Activated CD4-positive, CD25-positive, alpha-beta regulatory T cell treated with anti-CD3 and anti-CD28 coated beads, Interleukin-2, amount 50 U/mL, for 24 hours (primary cell): ENCODE results near the gene MXI1.
"Not testable (repeated sequence)": the region's sequence is repeated elsewhere in the genome, so short reads cannot be mapped to it uniquely, and the experiment has no call there.

Experiments used
- ATAC-seq, 2 donors: fragments of 150-1000 bp; cut with Tn5 transposase; one replicate each; pipeline ENCODE4 v1.10.0; 2021; ENCODE audit warnings: mild to moderate bottlenecking in 1 of 2, moderate library complexity in 1 of 2

Gene MXI1

GRCh38 chr10:110242511-110242910 is 35.1 kb downstream of the MXI1 start:
- ATAC-seq, result no peak

- peak; percentile 42 to 49 for ATAC-seq
These were observed 37.1 kb downstream of the MXI1 start for GRCh38 chr10:110244550-110244949.

GRCh38 chr10:110247833-110248232 is 40.4 kb downstream of the MXI1 start:
- not testable (repeated sequence) for ATAC-seq

- peak; percentile 60 to 62 for ATAC-seq
These were observed 42.1 kb downstream of the MXI1 start for GRCh38 chr10:110249489-110249888.

GRCh38 chr10:110251392-110251791 is 44.0 kb downstream of the MXI1 start:
- peak; percentile 78 to 83 for ATAC-seq

- ATAC-seq, result no peak
These were observed 44.7 kb downstream of the MXI1 start for GRCh38 chr10:110252151-110252550.

- no peak for ATAC-seq
These were observed 47.1 kb downstream of the MXI1 start for GRCh38 chr10:110254467-110254866.

- ATAC-seq, result no peak
These were observed 51.1 kb downstream of the MXI1 start for GRCh38 chr10:110258542-110258941.

GRCh38 chr10:110259317-110259716 is 51.9 kb downstream of the MXI1 start:
- no peak for ATAC-seq

- ATAC-seq, result no peak
These were observed 53.5 kb downstream of the MXI1 start for GRCh38 chr10:110260746-110261477.

- ATAC-seq, result no peak
These were observed 55.8 kb downstream of the MXI1 start for GRCh38 chr10:110263164-110263563.

GRCh38 chr10:110265573-110266193 is 58.3 kb downstream of the MXI1 start:
- ATAC-seq, result no peak

GRCh38 chr10:110267276-110267675 is 59.9 kb downstream of the MXI1 start:
- ATAC-seq, result no peak

GRCh38 chr10:110268442-110268841 is 61.0 kb downstream of the MXI1 start:
- ATAC-seq, result no peak

- ATAC-seq, result no peak
These were observed 61.6 kb downstream of the MXI1 start for GRCh38 chr10:110268971-110269370.

GRCh38 chr10:110269374-110270318 is 62.2 kb downstream of the MXI1 start:
- peak; percentile 40 to 66 for ATAC-seq

- not testable (repeated sequence) for ATAC-seq
These were observed 65.6 kb downstream of the MXI1 start for GRCh38 chr10:110272995-110273394.

GRCh38 chr10:110273474-110273873 is 66.1 kb downstream of the MXI1 start:
- peak; percentile 88 to 89 for ATAC-seq

GRCh38 chr10:110274072-110274627 is 66.7 kb downstream of the MXI1 start:
- ATAC-seq, result no peak

GRCh38 chr10:110274647-110275046 is 67.2 kb downstream of the MXI1 start:
- ATAC-seq, result no peak

GRCh38 chr10:110275128-110275729 is 67.8 kb downstream of the MXI1 start:
- no peak for ATAC-seq

- ATAC-seq, result no peak
These were observed 69.2 kb downstream of the MXI1 start for GRCh38 chr10:110276603-110277002.

- no peak for ATAC-seq
These were observed 70.2 kb downstream of the MXI1 start for GRCh38 chr10:110277591-110277990.
